GM21737 (cell line): ENCODE measurements around the gene ERBB4.
"Not testable (repeated sequence)": the region's sequence is repeated elsewhere in the genome, so short reads cannot be mapped to it uniquely, and the experiment has no call there.

Experiments used
- ATAC-seq: cut with Tn5 transposase; IDR thresholded peaks from one replicate; pipeline ENCODE4 v1.9.1; 2021; ENCODE audit warnings: mild to moderate bottlenecking, moderate library complexity; ENCODE audit not compliant: unreplicated experiment

The ERBB4 gene

DNA sequence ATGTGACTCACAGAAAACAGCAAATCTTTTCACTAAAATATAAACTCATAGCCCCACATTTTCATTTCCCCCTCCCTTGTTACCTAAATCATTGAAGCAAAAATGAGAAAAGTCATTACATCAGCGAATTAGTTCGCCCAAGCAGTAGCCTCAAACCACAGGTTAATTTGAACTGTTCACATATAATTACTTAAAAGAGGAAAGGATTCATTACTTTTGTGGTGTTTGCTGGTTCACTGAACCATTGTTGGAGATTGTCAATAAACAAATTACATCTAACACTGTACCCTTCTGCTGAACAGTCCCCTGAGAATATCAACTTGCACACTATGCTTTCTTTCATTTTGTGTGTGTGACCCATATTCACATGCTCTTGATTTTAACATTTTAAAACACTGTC, 238.7 kb downstream of the ERBB4 start:
- ATAC-seq, result no peak

DNA sequence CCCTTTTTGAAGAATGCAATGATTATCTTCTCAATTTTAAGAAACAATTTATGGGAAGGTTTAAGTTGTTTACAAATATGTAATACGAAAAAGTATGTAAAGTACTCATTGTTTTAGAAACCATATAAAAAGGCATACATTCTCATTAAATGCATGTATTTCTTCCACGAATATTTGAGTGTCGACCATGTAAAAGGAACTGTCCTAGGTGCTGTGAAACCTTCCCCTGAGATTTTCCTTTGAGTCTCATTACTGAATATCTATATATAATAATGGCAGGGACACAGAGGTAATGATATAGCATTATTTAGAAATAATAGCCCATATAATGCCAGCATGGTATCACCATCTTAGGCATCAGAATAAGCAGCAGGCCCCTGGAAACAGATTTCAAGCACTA, 239.3 kb downstream of the ERBB4 start:
- ATAC-seq, result no peak

DNA sequence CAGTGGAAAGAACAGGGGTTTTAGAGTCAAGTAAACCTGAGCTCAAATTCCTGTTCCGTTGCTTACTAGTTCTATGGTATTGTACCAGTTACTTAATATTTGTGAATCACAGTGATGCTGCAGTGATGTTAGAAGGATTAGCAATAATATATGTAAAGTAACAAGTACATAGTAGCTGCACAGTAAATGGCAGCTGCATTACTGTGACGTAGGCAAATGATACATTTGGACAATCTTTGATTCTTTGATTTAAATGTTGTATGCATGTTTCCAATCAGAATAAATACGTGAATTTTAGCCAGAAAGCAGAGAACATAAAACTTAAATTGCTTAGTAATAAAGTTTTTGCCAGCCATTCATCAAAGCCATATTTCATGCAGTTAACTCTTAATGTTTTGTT, 243.0 kb downstream of the ERBB4 start:
- no peak for ATAC-seq

DNA sequence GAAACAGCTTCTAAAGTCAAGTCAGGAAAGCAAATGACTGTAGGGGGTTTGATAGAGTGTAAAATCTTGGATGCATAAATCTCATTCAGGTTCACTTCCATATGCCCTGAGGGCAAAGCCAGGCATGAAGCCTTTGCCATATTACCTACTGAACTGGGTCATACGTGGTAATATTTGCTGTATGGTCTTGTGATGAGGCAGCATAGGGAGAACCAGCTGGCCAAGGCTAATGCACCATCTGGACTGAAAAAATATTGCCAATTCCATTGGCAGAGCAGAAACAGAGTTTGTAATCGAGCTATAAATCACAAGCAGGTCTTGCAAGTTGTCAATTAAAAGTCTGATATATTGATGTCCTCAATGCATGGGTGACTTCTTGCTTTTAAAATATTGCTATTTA, 243.8 kb downstream of the ERBB4 start:
- no peak for ATAC-seq

DNA sequence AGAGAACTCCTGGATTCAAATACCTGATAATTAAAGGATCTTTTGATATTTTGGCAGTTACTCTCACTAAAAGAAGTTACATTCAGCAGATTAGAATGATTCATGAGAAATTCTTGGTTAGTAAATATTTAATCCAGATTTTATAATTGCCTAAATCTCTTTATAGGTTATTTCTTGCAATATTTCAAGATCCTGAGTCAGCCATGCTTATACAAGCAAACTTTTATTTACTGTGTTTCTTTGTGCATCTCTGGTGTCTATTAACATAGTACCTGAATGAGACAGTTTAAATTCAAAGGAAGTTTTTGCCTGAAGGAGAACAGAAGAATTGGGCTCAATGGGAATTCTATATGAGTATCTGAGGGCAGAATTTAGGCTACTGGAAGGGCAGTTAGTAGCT, 249.3 kb downstream of the ERBB4 start:
- no peak for ATAC-seq

DNA sequence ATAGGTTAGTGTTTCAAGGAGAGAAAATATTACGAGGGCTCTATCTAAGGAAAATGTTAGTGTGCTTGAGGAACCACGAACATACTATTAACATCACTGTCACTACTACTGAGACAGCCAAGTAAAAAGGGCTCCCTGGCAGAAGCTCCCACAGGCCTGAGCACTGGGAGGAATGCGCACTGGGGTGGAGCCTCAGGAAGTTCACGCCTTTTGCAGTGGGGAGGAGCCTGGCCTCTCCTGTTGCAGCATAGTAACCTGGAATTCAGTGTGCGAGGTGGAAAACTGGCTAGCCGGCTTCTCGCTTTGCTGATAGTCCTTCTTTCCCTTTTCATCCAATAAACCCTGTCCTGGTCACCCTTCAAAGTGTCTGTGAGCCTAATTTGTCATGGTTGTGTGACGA, 250.3 kb downstream of the ERBB4 start:
- no peak for ATAC-seq

DNA sequence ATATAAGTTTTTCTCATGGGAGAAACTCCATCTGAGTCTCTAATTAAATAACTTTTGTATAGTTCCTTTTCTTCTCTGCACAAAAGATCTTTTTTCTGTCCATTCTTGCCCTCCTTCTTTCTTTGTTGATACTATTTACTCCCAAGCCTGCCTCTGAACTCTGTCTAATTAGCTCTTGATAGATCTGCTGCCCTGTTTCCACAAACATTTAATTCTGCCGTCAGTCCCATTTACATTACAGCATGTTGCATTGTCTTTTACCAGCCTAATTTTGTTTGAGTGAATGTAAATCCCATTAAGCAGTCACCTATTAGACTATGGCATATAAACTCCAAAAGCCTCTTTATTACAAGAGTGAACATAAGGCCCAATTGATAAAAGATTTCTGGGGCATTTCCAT, 254.4 kb downstream of the ERBB4 start:
- ATAC-seq, result no peak

DNA sequence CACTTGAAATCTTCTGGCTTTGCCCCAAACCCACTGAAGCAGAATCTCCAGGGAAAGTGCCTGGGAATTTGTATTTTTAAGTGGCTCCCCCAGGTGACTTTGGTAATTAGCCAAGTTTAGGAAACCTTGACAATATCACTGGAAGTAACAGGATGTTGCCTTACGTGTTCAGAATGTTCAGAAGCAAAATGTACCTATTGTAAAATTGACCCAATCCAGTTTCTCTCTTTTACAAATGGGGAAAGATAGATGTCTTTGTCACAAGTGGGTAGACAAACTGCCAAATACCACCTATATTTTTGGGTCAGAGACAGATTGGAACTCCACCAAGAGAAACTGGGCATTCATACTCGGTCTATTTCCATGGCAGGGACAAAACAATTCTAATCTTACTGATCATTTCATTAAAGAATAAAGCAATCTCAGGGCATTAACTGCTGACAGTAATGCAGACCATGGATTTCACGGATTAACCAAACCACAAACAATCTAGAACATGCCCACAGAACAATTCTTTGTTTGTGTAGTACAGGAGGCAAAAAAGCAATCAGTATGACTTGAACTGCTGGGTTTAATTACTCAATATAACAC, 255.8 kb downstream of the ERBB4 start:
- ATAC-seq, result no peak

DNA sequence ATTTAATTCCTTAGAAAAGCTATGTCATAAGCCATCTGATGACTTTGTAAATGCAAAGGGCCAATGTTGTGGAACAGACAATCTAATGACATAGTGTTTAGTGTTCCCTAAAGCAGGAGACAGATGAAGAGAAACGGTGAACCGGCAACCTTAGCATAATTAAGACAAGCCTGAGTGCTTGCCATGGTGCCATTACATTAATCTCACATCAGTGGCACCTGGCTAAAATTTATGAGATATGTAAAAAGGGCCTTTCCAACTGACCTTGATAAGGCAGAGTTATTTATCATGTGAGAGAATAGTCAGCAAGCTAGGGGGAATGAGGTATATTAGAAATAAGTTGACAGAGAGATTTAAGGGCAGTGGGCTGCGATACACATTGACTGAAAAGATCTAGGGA, 261.8 kb downstream of the ERBB4 start:
- no peak for ATAC-seq

DNA sequence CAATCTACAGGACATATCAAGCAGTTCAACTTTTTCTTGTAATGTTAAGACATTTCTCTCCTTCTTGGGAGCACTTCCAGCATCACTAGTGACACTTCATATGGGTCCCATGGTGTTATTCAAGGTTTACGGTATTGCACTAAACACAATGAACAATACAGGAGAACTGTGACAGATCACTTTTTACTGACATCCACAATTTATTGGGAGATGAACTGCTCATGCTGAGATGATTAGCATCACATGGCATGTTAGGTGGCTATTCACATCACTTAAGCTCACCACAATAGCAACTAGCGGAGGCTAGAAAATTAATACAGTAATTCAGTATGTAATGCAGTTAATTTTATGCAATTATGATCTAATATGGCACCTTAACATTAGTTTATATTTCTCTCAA, 264.4 kb downstream of the ERBB4 start:
- ATAC-seq, result no peak

DNA sequence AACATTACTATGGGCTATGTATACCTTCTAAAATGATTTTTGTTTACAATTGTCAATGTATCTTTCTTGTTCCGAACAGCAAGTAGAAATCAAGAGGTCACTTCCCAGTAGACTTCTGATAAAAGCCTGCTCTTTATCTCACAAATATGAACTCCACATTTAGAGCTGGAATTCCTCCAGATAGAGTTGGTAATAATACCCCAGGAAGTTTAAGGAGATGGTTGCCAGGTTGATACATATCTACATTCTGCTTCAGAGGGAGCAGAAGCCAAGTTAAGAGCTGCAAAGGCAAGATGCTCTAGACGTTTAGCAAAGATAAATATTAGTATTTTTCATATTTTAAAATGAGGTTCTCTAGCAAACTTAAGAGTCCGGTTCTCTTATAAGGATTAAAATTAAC, 267.0 kb downstream of the ERBB4 start:
- ATAC-seq, result no peak

DNA sequence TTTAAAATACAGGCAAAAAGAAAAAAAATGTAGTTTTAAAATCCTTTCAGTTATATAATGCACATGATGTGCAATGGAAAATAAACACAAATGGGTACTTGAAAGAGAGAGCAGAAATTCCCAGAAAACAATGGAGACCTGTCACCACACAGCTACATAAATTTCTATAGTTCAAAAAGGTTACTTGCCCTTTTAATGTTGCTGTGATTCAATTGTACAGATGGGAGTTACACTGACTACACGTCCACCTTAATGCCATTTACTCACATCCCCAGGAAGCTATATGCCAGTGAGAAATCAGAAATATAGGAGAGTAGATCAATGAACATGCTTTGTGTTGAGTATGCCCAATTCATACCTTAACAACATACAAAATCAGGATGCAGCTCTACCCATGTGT, 269.6 kb downstream of the ERBB4 start:
- ATAC-seq, result no peak

DNA sequence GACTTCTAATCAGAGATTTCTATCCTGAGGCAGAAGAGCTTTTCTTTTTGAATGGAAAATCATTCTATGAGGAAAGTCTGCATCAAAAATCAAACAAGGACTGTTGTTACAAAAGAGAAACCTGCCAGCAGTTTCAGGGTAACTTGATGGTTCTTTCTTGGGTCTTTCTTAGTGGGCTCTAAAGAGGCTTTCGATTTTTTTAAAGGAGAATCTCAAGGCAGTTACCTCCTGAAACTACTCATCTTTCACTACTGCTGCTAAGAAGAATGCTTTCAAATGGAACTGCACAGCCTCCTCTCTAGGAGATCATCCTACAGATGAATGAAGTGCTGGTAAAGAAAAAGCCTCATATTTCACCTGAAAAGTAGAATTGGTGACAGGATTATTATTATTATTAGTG, 272.3 kb downstream of the ERBB4 start:
- ATAC-seq, result no peak

DNA sequence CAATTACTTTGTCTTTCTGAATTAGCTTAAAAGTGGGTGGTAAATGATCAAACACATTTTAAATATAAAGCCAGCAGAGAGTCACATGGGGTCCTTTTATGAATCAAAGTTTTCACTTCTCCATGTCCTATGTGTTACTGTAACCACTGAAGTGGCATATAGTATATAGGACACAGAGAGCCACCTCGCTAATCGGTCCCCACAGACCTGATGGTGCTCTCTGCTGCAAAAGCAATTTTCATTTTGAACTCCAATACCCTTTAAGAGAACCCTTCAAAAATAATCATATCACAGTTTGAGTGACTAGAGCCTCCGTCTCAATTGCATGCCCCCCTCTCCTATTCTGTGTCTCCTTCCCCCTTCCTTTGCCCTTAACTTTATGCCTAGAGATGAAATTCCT, 272.8 kb downstream of the ERBB4 start:
- ATAC-seq, result no peak

DNA sequence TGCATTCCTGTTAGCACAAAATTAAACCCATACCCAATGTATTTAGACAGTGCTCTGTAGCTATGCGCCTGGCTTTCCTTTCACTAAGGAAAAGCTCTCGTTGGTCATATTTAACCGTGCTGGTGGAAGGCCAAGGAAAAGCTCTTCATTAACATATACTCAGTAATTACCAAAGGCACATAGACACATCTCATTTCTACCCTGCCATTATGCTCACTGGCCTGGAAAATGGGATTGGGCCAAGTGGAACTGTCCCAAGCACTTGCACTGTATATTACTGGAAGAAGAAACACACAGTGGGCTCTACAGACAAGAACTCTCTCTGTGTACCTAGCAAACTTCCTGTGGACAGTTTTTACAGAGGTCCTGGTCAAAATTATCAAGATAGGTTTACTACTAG, 274.4 kb downstream of the ERBB4 start:
- ATAC-seq, result no peak

DNA sequence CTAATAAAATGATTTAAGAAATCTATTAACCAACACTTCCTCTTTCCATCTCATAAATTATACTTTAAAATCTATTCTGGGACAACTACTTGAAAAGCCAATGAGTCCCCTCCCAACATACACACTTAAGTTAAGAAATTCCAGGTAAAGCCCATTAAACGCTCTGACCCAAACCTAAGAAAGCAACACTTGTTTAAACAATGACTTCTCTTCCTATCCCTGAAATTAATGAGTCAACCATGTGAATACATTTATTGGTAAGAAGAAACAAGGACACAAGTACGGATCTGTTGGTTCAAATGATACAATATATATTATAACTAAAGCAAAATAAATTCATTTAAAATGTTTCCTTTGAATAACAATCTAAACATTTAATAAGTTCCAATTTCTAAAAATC, 279.4 kb downstream of the ERBB4 start:
- ATAC-seq, result no peak

DNA sequence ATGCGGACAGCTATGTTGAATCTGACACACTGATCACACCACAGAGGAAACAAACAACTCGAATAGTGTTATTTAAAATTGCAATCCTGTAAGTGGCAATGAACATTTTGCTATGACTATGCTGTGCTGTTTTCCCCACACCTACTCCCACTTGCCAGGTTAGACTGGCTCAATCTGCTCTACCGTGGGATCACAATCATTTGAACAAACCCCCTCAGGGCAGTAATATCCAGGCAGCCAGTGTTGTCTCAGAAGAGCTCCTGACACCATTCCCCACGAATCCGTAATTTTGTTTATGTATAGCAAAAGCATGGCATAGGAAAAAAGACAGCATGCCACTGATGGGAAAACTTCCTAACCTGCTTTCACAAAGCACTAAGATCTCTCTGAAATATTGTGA, 284.3 kb downstream of the ERBB4 start:
- ATAC-seq, result no peak

DNA sequence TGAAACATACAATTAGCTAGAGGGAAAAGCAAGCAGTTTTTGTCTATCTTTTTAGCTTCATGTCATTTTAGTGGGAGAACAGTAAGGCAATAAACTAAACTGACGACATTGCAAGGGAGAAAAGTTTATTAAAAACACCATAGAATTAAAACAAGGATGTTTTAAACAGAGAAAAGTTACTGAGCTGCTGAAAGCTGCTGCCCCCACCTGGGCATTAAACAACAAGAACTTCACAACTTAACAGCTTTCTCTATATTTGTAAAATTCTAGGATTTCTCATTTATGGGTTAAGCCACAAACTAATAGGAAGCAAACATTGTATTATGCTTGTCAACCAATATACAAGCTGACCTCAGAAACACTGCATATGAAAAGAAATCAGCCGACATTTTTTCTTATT, 289.2 kb downstream of the ERBB4 start:
- no peak for ATAC-seq

DNA sequence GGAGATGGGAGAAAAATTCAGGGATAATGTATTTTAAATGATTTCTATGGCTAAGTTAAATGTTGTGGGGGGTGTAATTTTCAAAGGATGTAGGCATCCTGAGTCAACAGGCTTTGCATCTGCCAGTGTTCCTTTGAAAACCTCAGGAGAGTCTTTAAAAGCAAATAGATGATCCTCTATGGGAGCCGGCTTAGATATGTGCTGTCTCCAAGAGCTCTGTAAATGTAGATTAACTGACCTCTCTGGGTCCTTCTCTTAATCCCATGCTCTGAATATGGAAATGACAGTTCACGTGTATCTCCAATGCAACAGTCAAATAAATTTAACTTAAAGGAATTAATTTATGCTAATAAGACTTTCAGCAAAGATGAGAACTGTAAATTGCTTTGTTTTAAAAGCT, 292.7 kb downstream of the ERBB4 start:
- no peak for ATAC-seq

DNA sequence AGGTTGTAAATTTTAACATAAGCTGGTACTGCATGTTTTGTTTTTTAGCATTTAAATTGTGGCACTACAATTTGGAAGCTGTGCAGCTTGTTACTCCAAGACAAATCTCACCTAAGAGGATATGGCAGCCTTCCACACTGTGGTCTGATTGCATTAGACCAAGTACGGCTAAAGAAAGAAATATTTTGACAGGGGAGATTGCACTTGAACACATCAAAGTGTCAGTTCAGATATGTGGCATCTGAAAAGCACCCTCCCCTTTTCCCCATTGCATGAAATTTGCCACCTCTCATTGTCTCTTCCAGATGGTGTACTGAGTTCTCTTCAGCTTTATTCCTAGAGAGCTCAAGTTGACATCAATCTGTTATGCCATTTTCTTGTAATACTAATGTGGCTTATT, 295.9 kb downstream of the ERBB4 start:
- ATAC-seq, result no peak

DNA sequence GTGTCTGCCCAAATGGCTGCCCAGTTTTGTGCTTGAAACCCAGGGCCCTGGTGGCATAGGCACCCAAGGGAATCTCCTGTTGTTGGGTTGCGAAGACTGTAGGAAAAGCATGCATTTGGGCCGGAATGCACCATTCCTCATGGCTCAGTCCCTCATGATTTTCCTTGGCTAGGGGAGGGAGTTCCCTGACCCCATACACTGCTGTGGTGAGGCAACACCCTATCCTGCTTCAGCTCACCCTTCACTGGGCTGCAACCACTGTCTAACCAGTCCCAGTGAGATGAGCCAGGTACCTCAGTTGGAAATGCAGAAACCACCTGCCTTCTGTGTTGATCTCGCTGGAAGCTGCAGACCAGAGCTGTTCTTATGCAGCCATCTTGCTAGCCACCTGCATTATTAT, 300.4 kb downstream of the ERBB4 start:
- not testable (repeated sequence) for ATAC-seq

DNA sequence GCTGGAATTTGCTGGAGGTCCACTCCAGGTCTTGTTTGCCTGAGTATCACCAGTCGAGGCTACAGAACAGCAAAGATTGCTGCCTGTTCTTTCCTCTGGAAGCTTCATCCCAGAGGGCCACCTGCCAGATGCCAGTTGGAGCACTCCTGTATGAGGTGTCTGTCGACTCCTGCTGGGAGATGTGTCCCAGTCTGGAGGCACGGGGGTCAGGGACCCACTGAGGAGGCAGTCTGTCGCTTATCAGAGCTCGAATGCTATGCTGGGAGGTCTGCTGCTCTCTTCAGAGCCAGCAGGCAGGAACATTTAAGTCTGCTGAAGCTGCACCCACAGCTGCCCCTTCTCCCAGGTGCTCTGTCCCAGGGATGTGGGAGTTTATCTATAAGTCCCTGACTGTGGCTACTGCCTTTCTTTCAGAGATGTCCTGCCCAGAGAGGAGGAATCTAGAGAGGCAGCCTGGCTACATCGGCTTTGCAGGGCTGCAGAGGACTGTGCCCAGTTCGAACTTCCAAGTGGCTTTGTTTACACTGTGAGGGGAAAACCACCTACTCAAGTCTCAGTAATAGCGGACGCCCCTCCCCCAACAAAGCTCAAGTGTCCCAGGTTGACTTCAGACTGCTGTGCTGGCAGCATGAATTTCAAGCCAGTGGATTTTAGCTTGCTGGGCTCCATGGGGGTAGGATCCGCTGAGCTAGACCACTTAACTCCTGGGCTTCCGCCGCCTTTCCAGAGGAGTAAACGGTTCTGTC, 301.1 kb downstream of the ERBB4 start:
- ATAC-seq, result no peak

DNA sequence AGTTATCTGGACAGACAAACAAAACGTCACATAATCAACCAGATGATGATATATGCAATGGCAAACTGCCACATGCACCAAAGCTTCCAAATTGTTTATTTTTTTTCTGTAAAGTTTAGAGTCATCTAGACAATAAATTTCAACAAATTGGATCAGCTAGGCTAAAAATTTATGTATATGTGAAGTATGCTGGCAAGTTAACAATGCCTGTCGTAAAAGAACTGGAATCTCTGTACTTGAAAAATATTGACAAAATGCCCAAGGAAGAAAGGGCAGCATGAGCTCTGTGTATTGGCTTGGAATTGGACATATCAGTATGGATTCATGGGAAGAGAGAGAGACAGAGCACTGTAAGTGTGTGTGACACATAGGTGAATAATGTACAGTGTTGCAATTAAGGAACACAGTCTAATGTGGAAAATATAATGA, 309.8 kb downstream of the ERBB4 start:
- ATAC-seq, result no peak
